ENCODE data around the gene KRT84.

GRCh38 chr12:52370926-52371608, 14.4 kb downstream of the KRT84 start:
- TF ChIP-seq, protein P1, sequence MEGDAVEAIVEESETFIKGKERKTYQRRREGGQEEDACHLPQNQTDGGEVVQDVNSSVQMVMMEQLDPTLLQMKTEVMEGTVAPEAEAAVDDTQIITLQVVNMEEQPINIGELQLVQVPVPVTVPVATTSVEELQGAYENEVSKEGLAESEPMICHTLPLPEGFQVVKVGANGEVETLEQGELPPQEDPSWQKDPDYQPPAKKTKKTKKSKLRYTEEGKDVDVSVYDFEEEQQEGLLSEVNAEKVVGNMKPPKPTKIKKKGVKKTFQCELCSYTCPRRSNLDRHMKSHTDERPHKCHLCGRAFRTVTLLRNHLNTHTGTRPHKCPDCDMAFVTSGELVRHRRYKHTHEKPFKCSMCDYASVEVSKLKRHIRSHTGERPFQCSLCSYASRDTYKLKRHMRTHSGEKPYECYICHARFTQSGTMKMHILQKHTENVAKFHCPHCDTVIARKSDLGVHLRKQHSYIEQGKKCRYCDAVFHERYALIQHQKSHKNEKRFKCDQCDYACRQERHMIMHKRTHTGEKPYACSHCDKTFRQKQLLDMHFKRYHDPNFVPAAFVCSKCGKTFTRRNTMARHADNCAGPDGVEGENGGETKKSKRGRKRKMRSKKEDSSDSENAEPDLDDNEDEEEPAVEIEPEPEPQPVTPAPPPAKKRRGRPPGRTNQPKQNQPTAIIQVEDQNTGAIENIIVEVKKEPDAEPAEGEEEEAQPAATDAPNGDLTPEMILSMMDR (IDR thresholded peaks at IDR 0.05) = no peak
- TF ChIP-seq POLR2A (IDR thresholded peaks at IDR 0.05) = no peak
